Prostate gland (tissue), 2 donors: ENCODE results near the gene USP14.
"Not testable (repeated sequence)": the region's sequence is repeated elsewhere in the genome, so short reads cannot be mapped to it uniquely, and the experiment has no call there.

Experiments
- CTCF ChIP-seq, 4 experiments: fragments of 200-600 bp in 2 of 4; fragments of 450-650 bp in 2 of 4; sonication (generic) in 2 of 4; IDR thresholded peaks; 1 replicate in 3 of 4; 2 replicates in 1 of 4; pipeline ENCODE4 v1.5.1; 2016 to 2019; ENCODE audit warnings: antibody characterized with exemption in 4 of 4, mild to moderate bottlenecking in 2 of 4, moderate library complexity in 2 of 4
- POLR2A ChIP-seq: fragments of 450-650 bp; IDR thresholded peaks from one replicate; pipeline ENCODE4 v1.6.1; 2016; ENCODE audit warnings: antibody characterized with exemption, mild to moderate bottlenecking
- POLR2AphosphoS5 ChIP-seq: sonication (generic); formaldehyde crosslinking; IDR thresholded peaks from one replicate; pipeline ENCODE4 v1.6.1; 2017; ENCODE audit warnings: antibody characterized with exemption

DNA sequence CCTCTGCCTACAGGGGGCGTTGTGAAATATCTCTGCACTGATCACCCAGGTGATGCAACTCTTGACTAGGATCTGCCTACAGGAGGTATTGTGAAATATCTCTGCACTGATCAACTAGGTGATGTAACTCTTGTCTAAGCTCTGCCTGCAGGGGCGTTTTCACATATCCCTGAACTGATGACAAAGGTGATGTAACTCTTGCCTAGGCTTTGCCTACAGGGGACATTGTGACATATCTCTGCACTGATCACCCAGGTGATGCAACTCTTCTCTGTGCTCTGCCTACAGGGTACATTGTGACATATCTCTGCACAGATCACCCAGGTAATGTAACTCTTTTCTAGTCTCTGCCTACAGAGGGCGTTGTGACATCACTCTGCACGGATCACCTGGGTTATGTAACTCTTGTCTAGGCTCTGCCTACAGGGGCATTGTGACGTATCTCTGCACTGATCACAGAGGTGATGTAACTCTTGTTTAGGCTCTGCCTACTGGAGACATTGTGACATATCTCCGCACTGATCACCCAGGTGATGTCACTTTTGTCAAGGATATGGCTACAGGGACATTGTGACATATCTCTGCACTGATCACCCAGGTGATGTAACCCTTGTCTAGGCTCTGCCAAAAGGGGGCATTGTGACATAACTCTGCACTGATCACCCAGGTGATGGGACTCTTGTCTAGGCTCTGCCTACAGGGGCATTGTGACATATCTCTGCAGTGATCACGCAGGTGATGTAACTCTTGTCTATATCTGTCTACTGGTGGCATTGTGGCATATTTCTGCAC, 49.0 kb upstream of the USP14 start:
- TF ChIP-seq CTCF (IDR thresholded peaks at IDR 0.05): peak in 1 of 4 experiments; percentile 48
- TF ChIP-seq POLR2AphosphoS5, POLR2A: not testable (repeated sequence)
